Measurements from ENCODE around the gene RPS2. TPM values are rescaled to one million over a fixed set of nuclear protein-coding genes. Genes with fewer than 3 reads are reported as not detected.

The RPS2 gene
- total RNA-seq, 1 experiment from 2014 or later: 2,950 TPM

DNA sequence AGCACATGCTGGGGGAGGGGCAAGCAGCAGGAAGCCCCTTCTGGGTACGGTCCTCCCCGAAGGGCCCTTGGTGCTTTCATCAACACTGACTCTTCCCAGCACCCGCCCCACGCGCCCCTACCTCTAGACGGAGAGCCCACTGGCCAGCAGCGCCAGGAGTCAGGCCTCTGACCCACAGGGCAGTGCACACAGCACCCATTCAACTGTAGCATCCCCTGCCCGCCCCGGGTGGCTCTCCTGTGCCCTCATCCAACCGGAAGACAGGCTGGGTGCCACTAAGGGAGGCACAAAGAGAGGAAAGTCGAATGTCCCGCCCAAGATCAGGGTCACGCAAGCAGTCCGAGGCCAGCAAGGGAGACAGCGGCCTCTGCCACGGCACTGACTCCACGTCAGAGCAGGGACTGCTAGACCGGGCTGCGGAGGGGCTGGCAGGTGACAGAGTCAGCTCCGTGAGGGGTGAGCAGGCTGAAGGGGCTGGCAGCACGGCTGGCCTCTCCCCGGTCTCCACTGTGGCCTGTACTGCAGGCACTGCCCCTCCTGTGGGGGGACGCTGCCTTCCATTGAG lies 31.4 kb downstream of the RPS2 start:
- no TSS peak for BruUV-seq (replicated peaks)
- DNase-seq: no peak
- Mint-ChIP-seq H3K27me3 (ENCODE audit: unreplicated experiment) (no peaks in the 10 kb centered on the region), H3K9me3 (ENCODE audit: low read depth, unreplicated experiment) (no peaks in the 10 kb centered on the region), H3K36me3 (ENCODE audit: insufficient read depth, unreplicated experiment) (peaks cover 4% of the 10 kb centered on the region), H3K4me1 (ENCODE audit: low read depth, unreplicated experiment) (no peaks in the 10 kb centered on the region), H3K4me3 (ENCODE audit: low read depth, unreplicated experiment) (no peak overlapping the region), H3K27ac (ENCODE audit: unreplicated experiment) (no peak overlapping the region)
- intact Hi-C loops (cut with micrococcal nuclease; ENCODE audit: unreplicated experiment): no loop called here
- TF ChIP-seq, protein P1, sequence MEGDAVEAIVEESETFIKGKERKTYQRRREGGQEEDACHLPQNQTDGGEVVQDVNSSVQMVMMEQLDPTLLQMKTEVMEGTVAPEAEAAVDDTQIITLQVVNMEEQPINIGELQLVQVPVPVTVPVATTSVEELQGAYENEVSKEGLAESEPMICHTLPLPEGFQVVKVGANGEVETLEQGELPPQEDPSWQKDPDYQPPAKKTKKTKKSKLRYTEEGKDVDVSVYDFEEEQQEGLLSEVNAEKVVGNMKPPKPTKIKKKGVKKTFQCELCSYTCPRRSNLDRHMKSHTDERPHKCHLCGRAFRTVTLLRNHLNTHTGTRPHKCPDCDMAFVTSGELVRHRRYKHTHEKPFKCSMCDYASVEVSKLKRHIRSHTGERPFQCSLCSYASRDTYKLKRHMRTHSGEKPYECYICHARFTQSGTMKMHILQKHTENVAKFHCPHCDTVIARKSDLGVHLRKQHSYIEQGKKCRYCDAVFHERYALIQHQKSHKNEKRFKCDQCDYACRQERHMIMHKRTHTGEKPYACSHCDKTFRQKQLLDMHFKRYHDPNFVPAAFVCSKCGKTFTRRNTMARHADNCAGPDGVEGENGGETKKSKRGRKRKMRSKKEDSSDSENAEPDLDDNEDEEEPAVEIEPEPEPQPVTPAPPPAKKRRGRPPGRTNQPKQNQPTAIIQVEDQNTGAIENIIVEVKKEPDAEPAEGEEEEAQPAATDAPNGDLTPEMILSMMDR (IDR thresholded peaks at IDR 0.05; ENCODE audit: unreplicated experiment): no peak
- CTCF ChIA-PET: no interaction called here

GRCh38 chr16:1932050-1933028 lies 32.3 kb downstream of the RPS2 start:
- Mint-ChIP-seq H3K4me3 (ENCODE audit: low read depth, unreplicated experiment) (no peak overlapping the region), H3K4me1 (ENCODE audit: low read depth, unreplicated experiment) (no peaks in the 10 kb centered on the region), H3K27me3 (ENCODE audit: unreplicated experiment) (no peaks in the 10 kb centered on the region), H3K9me3 (ENCODE audit: low read depth, unreplicated experiment) (no peaks in the 10 kb centered on the region), H3K27ac (ENCODE audit: unreplicated experiment) (no peak overlapping the region), H3K36me3 (ENCODE audit: insufficient read depth, unreplicated experiment) (peaks cover 4% of the 10 kb centered on the region)
- BruUV-seq (replicated peaks): no TSS peak
- DNase-seq: peak; percentile 62
- TF ChIP-seq, protein P1 (IDR thresholded peaks at IDR 0.05; ENCODE audit: unreplicated experiment): no peak
- intact Hi-C loops (cut with micrococcal nuclease; ENCODE audit: unreplicated experiment): loop anchor here (1.0 kb wide), 1 partner anchor 69 kb away; no protein-coding TSS in a partner anchor
- CTCF ChIA-PET: interaction anchor here (0.6 to 1.0 kb wide), 2 partner anchors 61 to 71 kb away, joined by 3 to 4 read pairs; no protein-coding TSS in a partner anchor

GRCh38 chr16:1930338-1930720 lies 34.3 kb downstream of the RPS2 start:
- Mint-ChIP-seq H3K27me3 (ENCODE audit: unreplicated experiment) (peaks cover under 1% of the 10 kb centered on the region), H3K4me1 (ENCODE audit: low read depth, unreplicated experiment) (no peaks in the 10 kb centered on the region), H3K27ac (ENCODE audit: unreplicated experiment) (no peak overlapping the region), H3K9me3 (ENCODE audit: low read depth, unreplicated experiment) (no peaks in the 10 kb centered on the region), H3K4me3 (ENCODE audit: low read depth, unreplicated experiment) (no peak overlapping the region), H3K36me3 (ENCODE audit: insufficient read depth, unreplicated experiment) (no peaks in the 10 kb centered on the region)
- BruUV-seq (replicated peaks): no TSS peak
- CTCF ChIA-PET: interaction anchor here (0.7 kb wide), 1 partner anchor 21 kb away, joined by 3 read pairs; no protein-coding TSS in a partner anchor
- no peak for DNase-seq
- TF ChIP-seq, protein P1 (IDR thresholded peaks at IDR 0.05; ENCODE audit: unreplicated experiment): no peak
- intact Hi-C loops (cut with micrococcal nuclease; ENCODE audit: unreplicated experiment): no loop called here

GRCh38 chr16:1929578-1930337 lies 34.9 kb downstream of the RPS2 start:
- Mint-ChIP-seq H3K4me1 (ENCODE audit: low read depth, unreplicated experiment) (no peaks in the 10 kb centered on the region), H3K27me3 (ENCODE audit: unreplicated experiment) (peaks cover 6% of the 10 kb centered on the region), H3K27ac (ENCODE audit: unreplicated experiment) (no peak overlapping the region), H3K4me3 (ENCODE audit: low read depth, unreplicated experiment) (peak overlapping the region; percentile 28), H3K36me3 (ENCODE audit: insufficient read depth, unreplicated experiment) (no peaks in the 10 kb centered on the region), H3K9me3 (ENCODE audit: low read depth, unreplicated experiment) (no peaks in the 10 kb centered on the region)
- intact Hi-C loops (cut with micrococcal nuclease; ENCODE audit: unreplicated experiment): loop anchor here (2.0 kb wide), 1 partner anchor 67 kb away; no protein-coding TSS in a partner anchor
- DNase-seq: peak; percentile 99
- CTCF ChIA-PET: interaction anchor here (0.6 kb wide), 1 partner anchor 791 kb away, joined by 3 read pairs; no protein-coding TSS in a partner anchor
- TF ChIP-seq, protein P1 (IDR thresholded peaks at IDR 0.05; ENCODE audit: unreplicated experiment): peak; percentile 99
- no TSS peak for BruUV-seq (replicated peaks)

Data from Calu3 (cell line).